Activated CD4-positive, alpha-beta T cell treated with anti-CD3 and anti-CD28 coated beads for 24 hours (primary cell): ENCODE results near the gene ATG16L2.

Experiments used
- DNase-seq, 2 donors: peaks; one replicate each; pipeline ENCODE4 v3.0.0-alpha.2; 2020; ENCODE audit warnings: low read depth in 2 of 2

Gene ATG16L2

GRCh38 chr11:72814286-72815109 lies at the start of gene ATG16L2:
ATG16L2 (plus strand) TSS chr11:72814411; CDS start chr11:72814446, 35 bp downstream.
- peak; percentile 79 to 82 for DNase-seq

- DNase-seq, result no peak
Observed at GRCh38 chr11:72764503-72764902, 49.7 kb upstream of the ATG16L2 start.

- no peak for DNase-seq
Observed at GRCh38 chr11:72766152-72766902, 47.9 kb upstream of the ATG16L2 start.

GRCh38 chr11:72767203-72768062 lies 46.8 kb upstream of the ATG16L2 start:
- DNase-seq, result no peak

GRCh38 chr11:72768581-72768980 lies 45.6 kb upstream of the ATG16L2 start:
- DNase-seq, result no peak

GRCh38 chr11:72769680-72770079 lies 44.5 kb upstream of the ATG16L2 start:
- DNase-seq, result no peak

GRCh38 chr11:72770799-72771198 lies 43.4 kb upstream of the ATG16L2 start:
- no peak for DNase-seq

- no peak for DNase-seq
Observed at GRCh38 chr11:72771507-72771906, 42.7 kb upstream of the ATG16L2 start.

- DNase-seq, result no peak
Observed at GRCh38 chr11:72772059-72772458, 42.2 kb upstream of the ATG16L2 start.

- DNase-seq, result no peak
Observed at GRCh38 chr11:72773291-72773690, 40.9 kb upstream of the ATG16L2 start.

GRCh38 chr11:72773696-72774095 lies 40.5 kb upstream of the ATG16L2 start:
- no peak for DNase-seq

GRCh38 chr11:72774499-72774898 lies 39.7 kb upstream of the ATG16L2 start:
- DNase-seq, result no peak

- no peak for DNase-seq
Observed at GRCh38 chr11:72775288-72776110, 38.7 kb upstream of the ATG16L2 start.

GRCh38 chr11:72776117-72776843 lies 37.9 kb upstream of the ATG16L2 start:
- DNase-seq, result no peak

- DNase-seq, result no peak
Observed at GRCh38 chr11:72776844-72777754, 37.1 kb upstream of the ATG16L2 start.

GRCh38 chr11:72777755-72778278 lies 36.4 kb upstream of the ATG16L2 start:
- no peak for DNase-seq

- no peak for DNase-seq
Observed at GRCh38 chr11:72778535-72779494, 35.4 kb upstream of the ATG16L2 start.
